Measurements from ENCODE around the gene MED19. TPM values are rescaled to one million over a fixed set of nuclear protein-coding genes. Genes with fewer than 3 reads are reported as not detected.

The MED19 gene
- total RNA-seq, 4 donors from 2014 or later = 8.0 to 21.2 (median 9.8) TPM

GRCh38 chr11:57657194-57658022 lies 54.6 kb downstream of the MED19 start, which contains the start of gene CLP1:
Gene CLP1, plus strand, starts transcription at chr11:57657762. Its CDS starts 1,715 bp downstream, at chr11:57659477.
- Histone ChIP-seq H3K36me3 (peaks cover 9 to 37% (median 13%) of the 10 kb centered on the region in 3 donors), H3K27me3 (peaks cover 0 to 3% (median 0%) of the 10 kb centered on the region in 4 donors), H3K27ac (peak within 1 kb of the TSS; percentile 84 to 96 (median 92)), H3K4me1 (peaks cover 4 to 29% (median 13%) of the 10 kb centered on the region in 3 donors), H3K9me3 (no peaks in the 10 kb centered on the region), H3K4me3 (peak within 1 kb of the TSS; percentile 49 to 89 (median 68))
- intact Hi-C loops (cut with DNase I) = no loop called here
- peak in 3 of 6 experiments; percentile 2 to 34 (median 8) for TF ChIP-seq CTCF (IDR thresholded peaks at IDR 0.05)
- peak in 2 of 4 donors; percentile 35 to 81 for TF ChIP-seq POLR2A (IDR thresholded peaks at IDR 0.05)
- DNase-seq = peak; percentile 97
- 0 to 1% methylated on average over 19 to 28 of the region's 45 CpGs for WGBS, 2 donors

- H3K4me3 ChIP-seq = peak overlapping the region; percentile 49 to 89 (median 68)
- TF ChIP-seq POLR2A (IDR thresholded peaks at IDR 0.05) = no peak
- TF ChIP-seq CTCF (IDR thresholded peaks at IDR 0.05) = no peak
These were observed 55.2 kb downstream of the MED19 start for GRCh38 chr11:57656885-57657193.

More at GRCh38 chr11:57656885-57657193, 55.2 kb downstream of the MED19 start:
- Histone ChIP-seq H3K27me3 (peaks cover 0 to 7% (median 0%) of the 10 kb centered on the region in 4 donors), H3K4me1 (peaks cover 4 to 29% (median 13%) of the 10 kb centered on the region in 3 donors), H3K27ac (peak overlapping the region; percentile 84 to 96 (median 92)), H3K36me3 (peaks cover 9 to 31% (median 13%) of the 10 kb centered on the region in 3 donors), H3K9me3 (no peaks in the 10 kb centered on the region)
- no peak for DNase-seq
- intact Hi-C loops (cut with DNase I) = no loop called here
- WGBS, 2 donors = 10 to 11% methylated on average over 5 of the region's 5 CpGs

Small RNA genes lying within 50 kb of the gene (small RNA-seq; reads per million reads assigned to genes)
- 0 reads per million in 4 donors for gene TMX2-CTNND1

Other genes with a start within 250 kb of the MED19 start
- 10 to 100 TPM in 1 of 4 donors, 1 to 10 TPM in 3; 1.8 to 11.4 (median 4.1) TPM for gene SLC43A1, start 196.5 kb downstream of the MED19 start, total RNA-seq
- 10 to 100 TPM; 33.0 to 47.3 (median 38.7) TPM for gene TIMM10, start 181.5 kb downstream of the MED19 start, total RNA-seq
- not detected for gene SMTNL1, start 174.6 kb downstream of the MED19 start, total RNA-seq
- 10 to 100 TPM; 11.0 to 46.4 (median 22.0) TPM for gene UBE2L6, start 144.5 kb downstream of the MED19 start, total RNA-seq
- gene SERPING1, start 114.5 kb downstream of the MED19 start, total RNA-seq = 100 to 1,000 TPM in 2 of 4 donors, 10 to 100 TPM in 1, 1 to 10 TPM in 1; 9.6 to 376 (median 78.4) TPM
- gene YPEL4, start 62.3 kb downstream of the MED19 start, total RNA-seq = under 1 TPM in 2 of 4 donors, not detected in 2; 0.56 to 0.95 TPM
- 10 to 100 TPM in 3 of 4 donors, 1 to 10 TPM in 1; 9.5 to 26.6 (median 14.7) TPM for gene CLP1, start 54.5 kb downstream of the MED19 start, total RNA-seq
- 10 to 100 TPM; 61.4 to 98.4 (median 76.7) TPM for gene ZDHHC5, start 44.1 kb downstream of the MED19 start, total RNA-seq
- gene TMX2, start 378 bp upstream of the MED19 start, total RNA-seq = 10 to 100 TPM; 44.0 to 82.0 (median 70.9) TPM
- 100 to 1,000 TPM in 2 of 4 donors, 10 to 100 TPM in 2; 75.2 to 166 (median 112) TPM for gene SELENOH, start 29.3 kb upstream of the MED19 start, total RNA-seq
- gene BTBD18, start 39.6 kb upstream of the MED19 start, total RNA-seq = not detected
- gene CTNND1, start 49.6 kb upstream of the MED19 start, total RNA-seq = 100 to 1,000 TPM; 230 to 308 (median 271) TPM

All from esophagus squamous epithelium (tissue), 5 donors.